IPS-20b (cell line): Measurements from ENCODE around the gene TCF21.
"Not testable (repeated sequence)": the region's sequence is repeated elsewhere in the genome, so short reads cannot be mapped to it uniquely, and the experiment has no call there.

Experiments used
- H3K27ac ChIP-seq: one replicate; pipeline ENCODE4 v1.5.1; 2013; ENCODE audit warnings: low read length
- H3K27me3 ChIP-seq: 2 replicates; pipeline ENCODE4 v1.6.1; 2013; ENCODE audit warnings: mild to moderate bottlenecking, low read length, inconsistent platforms; ENCODE audit not compliant: insufficient read depth
- H3K36me3 ChIP-seq: 2 replicates; pipeline ENCODE4 v1.6.1; 2013; ENCODE audit warnings: low read depth, mild to moderate bottlenecking, inconsistent platforms, low read length, moderate library complexity; ENCODE audit not compliant: insufficient read depth
- H3K4me1 ChIP-seq: 2 replicates; pipeline ENCODE4 v1.6.1; 2013; ENCODE audit warnings: mild to moderate bottlenecking, control low read depth, inconsistent platforms, low read length, moderate library complexity; ENCODE audit not compliant: insufficient read depth
- H3K4me3 ChIP-seq: 2 replicates; pipeline ENCODE4 v1.5.1; 2013; ENCODE audit warnings: mild to moderate bottlenecking, low read length, inconsistent platforms
- H3K9ac ChIP-seq: 2 replicates; pipeline ENCODE4 v1.6.1; 2013; ENCODE audit warnings: low read depth, mild to moderate bottlenecking, inconsistent platforms, low read length, moderate library complexity
- H3K9me3 ChIP-seq: 2 replicates; pipeline ENCODE4 v1.6.1; 2013; ENCODE audit warnings: mild to moderate bottlenecking, low read depth, low read length, inconsistent platforms; ENCODE audit not compliant: insufficient read depth

TCF21 gene

DNA sequence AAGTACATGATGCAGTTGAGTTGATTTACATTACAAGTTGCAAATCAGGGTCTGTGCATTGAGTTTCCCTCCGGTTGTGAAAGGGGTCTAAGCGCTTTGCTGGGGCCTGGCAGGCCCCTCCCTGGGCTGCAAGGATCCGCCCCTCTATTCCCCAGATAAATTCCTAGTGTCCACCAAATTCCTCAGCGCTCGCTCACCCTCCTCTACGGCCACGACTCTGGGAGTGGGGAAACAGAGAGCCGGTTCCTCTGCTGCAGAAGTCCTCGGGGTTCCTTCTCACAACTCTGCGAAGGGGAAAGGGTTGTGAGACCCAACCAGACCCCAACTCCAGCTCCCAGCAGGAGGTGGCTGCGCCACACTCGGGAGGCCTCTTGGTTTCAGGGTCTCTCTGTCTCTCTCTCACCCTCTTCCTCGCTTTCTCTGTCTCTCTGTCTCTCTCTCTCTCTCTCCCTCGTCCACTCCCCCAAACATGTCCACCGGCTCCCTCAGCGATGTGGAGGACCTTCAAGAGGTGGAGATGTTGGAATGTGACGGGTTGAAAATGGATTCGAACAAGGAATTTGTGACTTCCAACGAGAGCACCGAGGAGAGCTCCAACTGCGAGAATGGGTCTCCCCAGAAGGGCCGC is at the start of gene TCF21:
TCF21 (plus strand) TSS at position 185 of the 628 bp plus-strand sequence; CDS start at position 470, 285 bp downstream.
- Histone ChIP-seq H3K36me3 (no peaks in the 10 kb centered on the region), H3K27me3 (peaks cover 89% of the 10 kb centered on the region), H3K9me3 (no peaks in the 10 kb centered on the region; the same call in 1 of the 2 replicates), H3K27ac (no peak within 1 kb of the TSS), H3K4me3 (peak within 1 kb of the TSS; percentile 76), H3K4me1 (peaks cover 11% of the 10 kb centered on the region; the same call in 1 of the 2 replicates), H3K9ac (no peak within 1 kb of the TSS)

DNA sequence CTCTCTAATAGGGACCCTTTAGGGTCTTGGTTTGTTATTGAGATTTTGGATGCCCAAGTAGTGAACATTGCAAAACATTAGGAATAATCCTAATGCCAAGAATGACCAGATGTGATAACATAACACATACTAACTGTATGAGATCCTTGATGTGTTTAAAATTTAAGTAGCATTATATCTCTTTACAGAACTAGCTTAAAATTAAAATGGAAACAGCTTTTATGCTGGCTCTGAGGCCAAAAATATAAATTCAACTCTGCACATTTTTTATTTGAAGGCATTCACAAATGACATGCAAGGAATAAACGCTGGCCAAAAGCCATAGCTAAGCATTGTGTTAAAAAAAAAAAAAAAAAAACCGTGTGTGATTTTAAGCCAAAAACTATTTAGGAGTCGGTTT is 47.7 kb upstream of the TCF21 start:
- peaks cover 6% of the 10 kb centered on the region; the same call in 1 of the 2 replicates for H3K4me1 ChIP-seq
- H3K27ac ChIP-seq, result no peak overlapping the region
- no peak overlapping the region for H3K4me3 ChIP-seq
- no peaks in the 10 kb centered on the region for H3K27me3 ChIP-seq
- H3K9me3 ChIP-seq, result no peaks in the 10 kb centered on the region
- no peaks in the 10 kb centered on the region for H3K36me3 ChIP-seq
- no peak overlapping the region for H3K9ac ChIP-seq

DNA sequence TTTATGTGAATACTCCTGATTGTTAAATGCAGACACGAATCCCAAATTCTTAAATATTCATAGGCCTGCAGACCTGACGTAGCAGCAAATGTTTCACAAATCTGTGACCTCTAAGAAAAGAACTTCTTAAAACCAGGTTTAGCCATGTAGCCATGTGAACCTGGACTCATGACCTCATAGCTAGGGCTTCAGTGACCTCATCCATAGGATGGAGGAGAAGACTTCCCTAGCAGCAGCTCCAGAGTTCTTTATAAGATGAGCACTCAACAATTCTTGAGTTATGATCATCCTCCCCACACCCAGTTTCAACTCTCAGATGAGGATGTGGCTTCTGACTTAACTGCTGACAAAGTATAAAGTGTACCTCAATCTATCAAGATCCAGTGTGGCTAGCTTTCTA is 45.8 kb upstream of the TCF21 start:
- Histone ChIP-seq H3K9me3 (no peaks in the 10 kb centered on the region), H3K27ac (no peak overlapping the region), H3K27me3 (no peaks in the 10 kb centered on the region), H3K9ac (no peak overlapping the region), H3K4me3 (no peak overlapping the region), H3K36me3 (no peaks in the 10 kb centered on the region), H3K4me1 (peaks cover 6% of the 10 kb centered on the region; the same call in 1 of the 2 replicates)

GRCh38 chr6:133844709-133845108 is 44.2 kb upstream of the TCF21 start:
- no peak overlapping the region for H3K9ac ChIP-seq
- H3K4me1 ChIP-seq, result peaks cover 4% of the 10 kb centered on the region; the same call in 1 of the 2 replicates
- no peaks in the 10 kb centered on the region for H3K27me3 ChIP-seq
- H3K9me3 ChIP-seq, result no peaks in the 10 kb centered on the region
- no peak overlapping the region for H3K4me3 ChIP-seq
- H3K36me3 ChIP-seq, result no peaks in the 10 kb centered on the region
- no peak overlapping the region for H3K27ac ChIP-seq

- Histone ChIP-seq H3K9me3 (no peaks in the 10 kb centered on the region), H3K36me3 (no peaks in the 10 kb centered on the region), H3K27ac (no peak overlapping the region), H3K4me3 (peak overlapping the region; percentile 73), H3K4me1 (peaks cover 10% of the 10 kb centered on the region; the same call in 1 of the 2 replicates), H3K9ac (no peak overlapping the region), H3K27me3 (peaks cover 57% of the 10 kb centered on the region)
These were observed 34.9 kb upstream of the TCF21 start for GRCh38 chr6:133854041-133854363.

GRCh38 chr6:133854364-133855275 is 34.3 kb upstream of the TCF21 start:
- H3K9ac ChIP-seq, result no peak overlapping the region
- no peak overlapping the region for H3K27ac ChIP-seq
- H3K4me1 ChIP-seq, result peaks cover 10% of the 10 kb centered on the region; the same call in 1 of the 2 replicates
- H3K9me3 ChIP-seq, result no peaks in the 10 kb centered on the region
- peak overlapping the region; percentile 73 for H3K4me3 ChIP-seq
- H3K27me3 ChIP-seq, result peaks cover 57% of the 10 kb centered on the region
- no peaks in the 10 kb centered on the region for H3K36me3 ChIP-seq

DNA sequence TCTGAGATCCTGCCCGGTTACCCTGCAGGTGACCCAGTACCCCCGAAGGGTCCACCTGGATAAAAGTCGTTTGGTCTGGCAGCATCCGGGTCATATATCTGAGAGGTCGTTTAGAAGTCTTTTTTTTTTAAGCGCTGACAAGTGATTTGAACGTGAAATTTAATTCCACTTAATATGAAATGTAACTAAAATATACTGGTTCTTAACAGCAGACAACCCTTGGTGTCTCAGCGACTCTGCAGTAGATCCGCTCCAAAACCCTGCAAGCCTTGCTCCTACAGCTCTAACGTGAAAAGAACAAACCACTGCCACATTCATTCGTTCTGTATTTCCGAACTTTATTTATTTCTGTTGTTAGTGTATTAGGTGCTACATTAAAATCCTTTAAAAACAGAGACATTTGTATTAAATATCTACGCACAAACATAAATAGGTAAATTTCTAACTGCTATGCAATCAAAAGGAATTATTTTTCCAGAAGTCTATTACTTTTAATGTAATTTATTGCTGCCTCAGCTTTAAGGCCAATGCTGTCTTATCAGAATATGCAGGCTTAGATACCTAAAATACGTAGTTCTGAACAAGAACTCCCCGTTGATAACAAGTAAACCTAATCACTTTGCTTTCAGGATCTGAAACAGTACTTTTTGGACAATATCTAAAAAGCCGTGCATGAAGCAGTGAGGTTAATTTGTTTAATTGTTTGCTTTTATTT is 33.5 kb upstream of the TCF21 start:
- peak overlapping the region; percentile 73 for H3K4me3 ChIP-seq
- H3K4me1 ChIP-seq, result peaks cover 10% of the 10 kb centered on the region; the same call in 1 of the 2 replicates
- H3K9me3 ChIP-seq, result no peaks in the 10 kb centered on the region
- no peak overlapping the region for H3K27ac ChIP-seq
- H3K36me3 ChIP-seq, result no peaks in the 10 kb centered on the region
- H3K27me3 ChIP-seq, result peaks cover 57% of the 10 kb centered on the region
- no peak overlapping the region for H3K9ac ChIP-seq

- peaks cover 10% of the 10 kb centered on the region; the same call in 1 of the 2 replicates for H3K4me1 ChIP-seq
- peaks cover 57% of the 10 kb centered on the region for H3K27me3 ChIP-seq
- no peaks in the 10 kb centered on the region for H3K9me3 ChIP-seq
- no peak overlapping the region for H3K27ac ChIP-seq
- H3K36me3 ChIP-seq, result no peaks in the 10 kb centered on the region
- H3K4me3 ChIP-seq, result peak overlapping the region; percentile 38; the same call in 1 of the 2 replicates
- H3K9ac ChIP-seq, result no peak overlapping the region
These were observed 32.9 kb upstream of the TCF21 start for GRCh38 chr6:133855991-133856370.

DNA sequence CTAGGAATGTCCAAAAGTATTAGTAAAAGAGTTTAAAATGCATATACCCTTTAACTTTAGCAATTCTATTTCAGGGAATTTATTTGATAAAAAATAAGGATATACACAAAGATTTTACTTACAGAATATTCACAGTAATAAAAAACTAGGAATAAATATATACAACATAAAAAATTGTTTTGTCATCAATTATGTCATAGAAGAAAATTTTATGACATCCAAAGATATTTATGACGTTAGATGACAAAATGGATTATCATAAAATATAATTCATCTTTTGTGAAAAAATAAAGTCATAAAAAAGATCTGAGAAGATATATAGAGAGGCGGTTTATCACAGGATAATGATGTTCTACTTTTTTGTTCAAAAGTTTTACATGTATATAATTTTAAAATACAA is 32.0 kb upstream of the TCF21 start:
- H3K4me1 ChIP-seq, result peaks cover 10% of the 10 kb centered on the region; the same call in 1 of the 2 replicates
- no peak overlapping the region for H3K4me3 ChIP-seq
- no peak overlapping the region for H3K9ac ChIP-seq
- H3K27me3 ChIP-seq, result peaks cover 56% of the 10 kb centered on the region
- H3K9me3 ChIP-seq, result no peaks in the 10 kb centered on the region
- no peak overlapping the region for H3K27ac ChIP-seq
- H3K36me3 ChIP-seq, result no peaks in the 10 kb centered on the region

DNA sequence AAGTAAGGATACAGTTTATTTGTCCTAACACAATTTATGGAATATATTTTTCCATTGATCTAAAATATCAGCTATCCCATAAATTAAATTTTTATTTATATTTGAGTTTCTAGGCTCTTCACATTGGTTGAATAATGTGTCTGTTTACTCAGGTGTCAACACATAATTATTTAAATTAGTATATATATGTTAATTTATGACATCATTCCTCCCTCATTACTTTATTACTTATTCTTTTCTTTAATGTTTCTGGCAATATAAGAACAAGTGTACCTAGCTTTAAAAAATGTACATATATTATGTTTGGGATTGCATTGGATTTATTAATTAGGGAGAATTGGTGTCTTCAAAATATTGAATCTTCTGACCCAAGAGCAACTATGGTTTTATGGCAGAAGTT is 31.2 kb upstream of the TCF21 start:
- Histone ChIP-seq H3K9me3 (peaks cover 1% of the 10 kb centered on the region; the same call in 1 of the 2 replicates), H3K36me3 (no peaks in the 10 kb centered on the region), H3K4me3 (no peak overlapping the region), H3K27ac (no peak overlapping the region), H3K27me3 (peaks cover 48% of the 10 kb centered on the region), H3K4me1 (peaks cover 10% of the 10 kb centered on the region; the same call in 1 of the 2 replicates), H3K9ac (no peak overlapping the region)

- not testable (repeated sequence) for H3K9ac ChIP-seq, H3K9me3 ChIP-seq, H3K36me3 ChIP-seq, H3K4me1 ChIP-seq, H3K4me3 ChIP-seq, H3K27ac ChIP-seq
- H3K27me3 ChIP-seq, result peaks cover 11% of the 10 kb centered on the region
These were observed 27.6 kb upstream of the TCF21 start for GRCh38 chr6:133861337-133861736.
